ENCODE measurements around the gene PRPSAP1. TPM values are rescaled to one million over a fixed set of nuclear protein-coding genes. Genes with fewer than 3 reads are reported as not detected.
A peak's percentile ranks its signal among the peaks of the same experiment; 100 is the strongest.

Gene PRPSAP1
- polyA plus RNA-seq, 1 of the 3 experiments (the other 2 are of a cell fraction): 118 TPM

- Histone ChIP-seq H3K9me2 (no peaks in the 10 kb centered on the region), H3K4me2 (peak overlapping the region; percentile 89; the same call in 1 of the 2 replicates), H3K79me2 (ENCODE audit: insufficient read depth) (peaks cover 20% of the 10 kb centered on the region; the same call in 1 of the 2 replicates), H4K20me1 (ENCODE audit: insufficient read depth) (peaks cover 9% of the 10 kb centered on the region; the same call in 1 of the 2 replicates), H3K36me3 (replicated peaks in 1 of 2; ENCODE audit: control insufficient read depth in 1 of 2, insufficient read depth in 2 of 2, low read length in 1 of 2) (no peaks in the 10 kb centered on the region), H3K4me1 (ENCODE audit: control insufficient read depth in 1 of 2, insufficient read depth in 2 of 2, low read depth in 1 of 2, low read length in 1 of 2) (peaks cover 0 to 42% of the 10 kb centered on the region in 2 experiments; a peak in 1 of 4 replicates), H3F3A (replicated peaks; ENCODE audit: insufficient read depth) (peaks cover 7% of the 10 kb centered on the region), H3K9ac (no peak overlapping the region), H3K9me3 (no peaks in the 10 kb centered on the region), H2AFZ (ENCODE audit: low read depth) (no peak overlapping the region), H3K27me3 (ENCODE audit: insufficient read depth) (no peaks in the 10 kb centered on the region), H3K4me3 (ENCODE audit: low read depth in 2 of 2, low read length in 1 of 2) (no peak overlapping the region), H3K27ac (ENCODE audit: low read depth in 2 of 2, low read length in 1 of 2) (no peak overlapping the region)
- CTCF ChIA-PET: interaction anchor here (0.8 to 13.8 kb wide), 12 partner anchors 13 to 368 kb away, joined by 3 to 312 read pairs (median 56); partner anchors contain the start of genes PRPSAP1, QRICH2 and UBE2O
- TF ChIP-seq USF2 (IDR thresholded peaks at IDR 0.05; ENCODE audit: borderline replicate concordance, low read depth, low read length): no peak
- no peak for TF ChIP-seq ELF1 (IDR thresholded peaks at IDR 0.05)
- no peak for TF ChIP-seq IRF3 (IDR thresholded peaks at IDR 0.05; ENCODE audit: low read depth, low read length)
- POLR2A ChIA-PET: no interaction called here
- peak; percentile 38 for DNase-seq
- WGBS (ENCODE audit: low lambda C conversion rate): 93% methylated on average over 19 of the region's 19 CpGs
Measured at GRCh38 chr17:76381633-76382350, 28.1 kb upstream of the PRPSAP1 start.

GRCh38 chr17:76379646-76380376 is 26.1 kb upstream of the PRPSAP1 start:
- Histone ChIP-seq H3K79me2 (ENCODE audit: insufficient read depth) (peaks cover under 1% of the 10 kb centered on the region; the same call in 1 of the 2 replicates), H3K36me3 (replicated peaks in 1 of 2; ENCODE audit: control insufficient read depth in 1 of 2, insufficient read depth in 2 of 2, low read length in 1 of 2) (no peaks in the 10 kb centered on the region), H3F3A (replicated peaks; ENCODE audit: insufficient read depth) (peaks cover 7% of the 10 kb centered on the region), H2AFZ (ENCODE audit: low read depth) (no peak overlapping the region), H3K9me3 (no peaks in the 10 kb centered on the region), H3K27ac (ENCODE audit: low read depth in 2 of 2, low read length in 1 of 2) (no peak overlapping the region), H3K9ac (no peak overlapping the region), H3K4me1 (ENCODE audit: control insufficient read depth in 1 of 2, insufficient read depth in 2 of 2, low read depth in 1 of 2, low read length in 1 of 2) (peaks cover 0 to 23% of the 10 kb centered on the region in 2 experiments; a peak in 1 of 4 replicates), H3K4me2 (no peak overlapping the region), H3K27me3 (ENCODE audit: insufficient read depth) (no peaks in the 10 kb centered on the region), H4K20me1 (ENCODE audit: insufficient read depth) (no peaks in the 10 kb centered on the region), H3K9me2 (no peaks in the 10 kb centered on the region), H3K4me3 (ENCODE audit: low read depth in 2 of 2, low read length in 1 of 2) (no peak overlapping the region)
- ChIA-PET POLR2A (interaction anchor here (0.6 kb wide), 1 partner anchor 44 kb away, joined by 3 read pairs; no protein-coding TSS in a partner anchor), CTCF (interaction anchor here (0.9 to 13.8 kb wide), 8 partner anchors 11 to 144 kb away, joined by 3 to 312 read pairs (median 60); partner anchors contain the start of genes QRICH2 and UBE2O)
- 94% methylated on average over 21 of the region's 21 CpGs for WGBS (ENCODE audit: low lambda C conversion rate)
- DNase-seq: peak; percentile 27
- TF ChIP-seq ZBTB33 (IDR thresholded peaks at IDR 0.05; ENCODE audit: borderline replicate concordance, low read depth): no peak
- TF ChIP-seq, protein P1, sequence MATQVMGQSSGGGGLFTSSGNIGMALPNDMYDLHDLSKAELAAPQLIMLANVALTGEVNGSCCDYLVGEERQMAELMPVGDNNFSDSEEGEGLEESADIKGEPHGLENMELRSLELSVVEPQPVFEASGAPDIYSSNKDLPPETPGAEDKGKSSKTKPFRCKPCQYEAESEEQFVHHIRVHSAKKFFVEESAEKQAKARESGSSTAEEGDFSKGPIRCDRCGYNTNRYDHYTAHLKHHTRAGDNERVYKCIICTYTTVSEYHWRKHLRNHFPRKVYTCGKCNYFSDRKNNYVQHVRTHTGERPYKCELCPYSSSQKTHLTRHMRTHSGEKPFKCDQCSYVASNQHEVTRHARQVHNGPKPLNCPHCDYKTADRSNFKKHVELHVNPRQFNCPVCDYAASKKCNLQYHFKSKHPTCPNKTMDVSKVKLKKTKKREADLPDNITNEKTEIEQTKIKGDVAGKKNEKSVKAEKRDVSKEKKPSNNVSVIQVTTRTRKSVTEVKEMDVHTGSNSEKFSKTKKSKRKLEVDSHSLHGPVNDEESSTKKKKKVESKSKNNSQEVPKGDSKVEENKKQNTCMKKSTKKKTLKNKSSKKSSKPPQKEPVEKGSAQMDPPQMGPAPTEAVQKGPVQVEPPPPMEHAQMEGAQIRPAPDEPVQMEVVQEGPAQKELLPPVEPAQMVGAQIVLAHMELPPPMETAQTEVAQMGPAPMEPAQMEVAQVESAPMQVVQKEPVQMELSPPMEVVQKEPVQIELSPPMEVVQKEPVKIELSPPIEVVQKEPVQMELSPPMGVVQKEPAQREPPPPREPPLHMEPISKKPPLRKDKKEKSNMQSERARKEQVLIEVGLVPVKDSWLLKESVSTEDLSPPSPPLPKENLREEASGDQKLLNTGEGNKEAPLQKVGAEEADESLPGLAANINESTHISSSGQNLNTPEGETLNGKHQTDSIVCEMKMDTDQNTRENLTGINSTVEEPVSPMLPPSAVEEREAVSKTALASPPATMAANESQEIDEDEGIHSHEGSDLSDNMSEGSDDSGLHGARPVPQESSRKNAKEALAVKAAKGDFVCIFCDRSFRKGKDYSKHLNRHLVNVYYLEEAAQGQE (IDR thresholded peaks at IDR 0.05; ENCODE audit: low read depth, low read length): no peak
- TF ChIP-seq RXRA (IDR thresholded peaks at IDR 0.05; ENCODE audit: borderline replicate concordance, low read depth): no peak
- TF ChIP-seq ELF1 (IDR thresholded peaks at IDR 0.05): no peak
- no peak for TF ChIP-seq CTCF (IDR thresholded peaks at IDR 0.05)
- no peak for TF ChIP-seq GATA2 (CRISPR knock-in tag; IDR thresholded peaks at IDR 0.05)
- TF ChIP-seq IRF3 (IDR thresholded peaks at IDR 0.05; ENCODE audit: low read depth, low read length): no peak
- no peak for TF ChIP-seq RCOR1 (IDR thresholded peaks at IDR 0.05; ENCODE audit: low read length)
- no peak for TF ChIP-seq YY1 (IDR thresholded peaks at IDR 0.05; ENCODE audit: low read depth)
- TF ChIP-seq RAD21 (IDR thresholded peaks at IDR 0.05; ENCODE audit: low read length): no peak

Measured in SK-N-SH (cell line).